GM13977 (cell line): Measurements from ENCODE around the gene RFX6.
A peak's percentile ranks its signal among the peaks of the same experiment; 100 is the strongest.

Experiments used
- DNase-seq: peaks from one replicate; pipeline ENCODE4 v3.0.0; 2012; ENCODE audit warnings: low spot score
- CTCF ChIP-seq: IDR thresholded peaks from 2 replicates; pipeline ENCODE4 v1.5.1; 2012; ENCODE audit warnings: mild to moderate bottlenecking, control low read depth; ENCODE audit not compliant: insufficient read depth; ENCODE audit errors: extremely low read depth, missing control alignments
- in situ Hi-C: fragments of 300-500 bp; cut with MboI; formaldehyde crosslinking; loops from one replicate; pipeline ENCODE4 v1.12.0; 2022; ENCODE audit warnings: low sequenced_read_pairs, low pct_unique_long_range_greater_than_20kb, mixed read lengths, inconsistent platforms; ENCODE audit not compliant: unreplicated experiment

The RFX6 gene

GRCh38 chr6:116842459-116842858, 34.6 kb upstream of the RFX6 start:
- DNase-seq: no peak
- TF ChIP-seq CTCF: no peak
- in situ Hi-C loops: no loop called here

GRCh38 chr6:116847227-116847626, 29.8 kb upstream of the RFX6 start:
- peak; percentile 34 for TF ChIP-seq CTCF
- in situ Hi-C loops: no loop called here
- peak; percentile 17 for DNase-seq

- in situ Hi-C loops: no loop called here
- no peak for DNase-seq
- TF ChIP-seq CTCF: no peak
Observed at GRCh38 chr6:116858060-116858459, 19.0 kb upstream of the RFX6 start.

GRCh38 chr6:116859264-116859663, 17.8 kb upstream of the RFX6 start:
- no peak for TF ChIP-seq CTCF
- in situ Hi-C loops: no loop called here
- no peak for DNase-seq

GRCh38 chr6:116866281-116866871, 10.7 kb upstream of the RFX6 start:
- no peak for TF ChIP-seq CTCF
- DNase-seq: no peak
- in situ Hi-C loops: no loop called here

GRCh38 chr6:116872771-116873170, 4.3 kb upstream of the RFX6 start:
- in situ Hi-C loops: no loop called here
- DNase-seq: no peak
- no peak for TF ChIP-seq CTCF

- in situ Hi-C loops: no loop called here
- TF ChIP-seq CTCF: no peak
- DNase-seq: no peak
Observed at GRCh38 chr6:116876107-116876506, 935 bp upstream of the RFX6 start.
